Upper lobe of left lung (tissue), 4 donors: ENCODE measurements around the gene PALM.

Experiments used
- EP300 ChIP-seq, 4 donors: sonication (generic); formaldehyde crosslinking; IDR thresholded peaks; one replicate each; pipeline ENCODE4 v1.5.1; 2017; ENCODE audit warnings: antibody characterized with exemption in 4 of 4, control low read depth in 2 of 4
- POLR2A ChIP-seq, 4 donors: fragments of 450-650 bp; IDR thresholded peaks; one replicate each; pipeline ENCODE4 v1.5.1; 2016 to 2017; ENCODE audit warnings: antibody characterized with exemption in 4 of 4, mild to moderate bottlenecking in 2 of 4
- POLR2AphosphoS5 ChIP-seq, 2 donors: sonication (generic); formaldehyde crosslinking; IDR thresholded peaks; one replicate each; pipeline ENCODE4 v1.5.1; 2017; ENCODE audit warnings: antibody characterized with exemption in 2 of 2
- TF ChIP-seq, protein P1 (sequence below), 6 experiments: fragments of 450-650 bp in 4 of 6; fragments of 200-600 bp in 2 of 6; sonication (generic) in 2 of 6; IDR thresholded peaks; one replicate each; pipeline ENCODE4 v1.5.1; 2016 to 2019; ENCODE audit warnings: antibody characterized with exemption in 6 of 6

GRCh38 chr19:688214-688613, 20.5 kb upstream of the PALM start:
- TF ChIP-seq POLR2AphosphoS5 (IDR thresholded peaks at IDR 0.05): no peak
- TF ChIP-seq EP300 (IDR thresholded peaks at IDR 0.05): no peak
- TF ChIP-seq, protein P1, sequence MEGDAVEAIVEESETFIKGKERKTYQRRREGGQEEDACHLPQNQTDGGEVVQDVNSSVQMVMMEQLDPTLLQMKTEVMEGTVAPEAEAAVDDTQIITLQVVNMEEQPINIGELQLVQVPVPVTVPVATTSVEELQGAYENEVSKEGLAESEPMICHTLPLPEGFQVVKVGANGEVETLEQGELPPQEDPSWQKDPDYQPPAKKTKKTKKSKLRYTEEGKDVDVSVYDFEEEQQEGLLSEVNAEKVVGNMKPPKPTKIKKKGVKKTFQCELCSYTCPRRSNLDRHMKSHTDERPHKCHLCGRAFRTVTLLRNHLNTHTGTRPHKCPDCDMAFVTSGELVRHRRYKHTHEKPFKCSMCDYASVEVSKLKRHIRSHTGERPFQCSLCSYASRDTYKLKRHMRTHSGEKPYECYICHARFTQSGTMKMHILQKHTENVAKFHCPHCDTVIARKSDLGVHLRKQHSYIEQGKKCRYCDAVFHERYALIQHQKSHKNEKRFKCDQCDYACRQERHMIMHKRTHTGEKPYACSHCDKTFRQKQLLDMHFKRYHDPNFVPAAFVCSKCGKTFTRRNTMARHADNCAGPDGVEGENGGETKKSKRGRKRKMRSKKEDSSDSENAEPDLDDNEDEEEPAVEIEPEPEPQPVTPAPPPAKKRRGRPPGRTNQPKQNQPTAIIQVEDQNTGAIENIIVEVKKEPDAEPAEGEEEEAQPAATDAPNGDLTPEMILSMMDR (IDR thresholded peaks at IDR 0.05): no peak
- TF ChIP-seq POLR2A (IDR thresholded peaks at IDR 0.05): no peak
